K562 (cell line): ENCODE data around the gene SLC17A2. TPM values are rescaled to one million over a fixed set of nuclear protein-coding genes. Genes with fewer than 3 reads are reported as not detected.
A peak's percentile ranks its signal among the peaks of the same experiment; 100 is the strongest.

Experiments used
- ATF7 ChIP-seq: fragments of 450-650 bp; IDR thresholded peaks from 2 replicates; pipeline ENCODE4 v1.7.1; 2014; ENCODE audit warnings: mild to moderate bottlenecking, moderate library complexity
- FOSL1 ChIP-seq: fragments of 200-800 bp; sonication (Bioruptor generic); conservative IDR thresholded peaks from 2 replicates; pipeline ENCODE4 v1.6.1; 2016; ENCODE audit warnings: missing genetic modification characterization, missing compliant biosample characterization
- JUND ChIP-seq, 2 experiments: IDR thresholded peaks; 2 replicates in 1 of 2; 3 replicates in 1 of 2; pipeline ENCODE4 v1.6.1; 2011; ENCODE audit warnings: borderline replicate concordance in 2 of 2, low read depth in 2 of 2, low read length in 2 of 2, improper control_type of control experiment in 1 of 2, missing biosample characterization in 1 of 2, missing genetic modification characterization in 1 of 2, missing genetic modification reagents in 1 of 2
- RUNX1 ChIP-seq: sonication (generic); IDR thresholded peaks from 2 replicates; pipeline ENCODE4 v1.6.1; 2016; ENCODE audit warnings: antibody characterized with exemption, low read depth
- SMAD1 ChIP-seq: fragments of 150-350 bp; IDR thresholded peaks from 2 replicates; pipeline ENCODE4 v1.6.1; 2014; ENCODE audit warnings: low read length, low read depth; ENCODE audit not compliant: partially characterized antibody
- TAF9B ChIP-seq: fragments of 450-650 bp; IDR thresholded peaks from 2 replicates; pipeline ENCODE4 v1.6.1; 2018; ENCODE audit warnings: mild to moderate bottlenecking; ENCODE audit not compliant: partially characterized antibody
- TGIF2 ChIP-seq: sonication (generic); formaldehyde crosslinking; IDR thresholded peaks from 2 replicates; pipeline ENCODE4 v1.8.1; 2022; ENCODE audit warnings: mild to moderate bottlenecking, missing genetic modification reagents, moderate library complexity
- ZSCAN29 ChIP-seq: fragments of 450-650 bp; IDR thresholded peaks from 2 replicates; pipeline ENCODE4 v1.6.1; 2017
- polyA plus RNA-seq, 8 experiments: library from polyadenylated mRNA; depleted of rRNA in 4 of 8; stranded (reverse) in 5 of 8; unstranded in 3 of 8; fragments of >200 nt; fragmentation: Nextera tagmentation in 2 of 8; fragmentation: Illumina TruSeq in 1 of 8; extraction: Ambion mirVana in 2 of 8; extraction: Trizol in 1 of 8; gene quantifications; 2 replicates each; pipeline versions ENCODE4 v1.2.1 to v1.2.3, GENCODE V29; 2011 to 2014; ENCODE audit warnings: inconsistent platforms in 1 of 8, missing spikeins in 1 of 8
- total RNA-seq, 7 experiments: library from RNA; depleted of rRNA in 6 of 7; stranded (reverse); fragments of >200 nt in 6 of 7; fragmentation: Illumina TruSeq in 2 of 7; extraction: Trizol in 2 of 7; gene quantifications; 2 replicates each; pipeline versions ENCODE4 v1.2.1 to v1.2.3, GENCODE V29; 2011 to 2021; ENCODE audit warnings: low replicate concordance in 1 of 7
- TF ChIP-seq, protein P1 (sequence below), 2 experiments: fragments of 450-650 bp in 1 of 2; sonication (generic) in 1 of 2; formaldehyde crosslinking in 1 of 2; IDR thresholded peaks; 2 replicates each; pipeline versions ENCODE4 v1.7.1 to v1.9.0; 2016 to 2022; ENCODE audit warnings: inconsistent platforms in 1 of 2, mild to moderate bottlenecking in 1 of 2, missing genetic modification reagents in 1 of 2
- TF ChIP-seq, protein P2 (sequence below): fragments of 450-650 bp; IDR thresholded peaks from 2 replicates; pipeline ENCODE4 v1.6.1; 2017; ENCODE audit warnings: antibody characterized with exemption, mild to moderate bottlenecking
- TF ChIP-seq, protein P3 (sequence below): sonication (generic); formaldehyde crosslinking; IDR thresholded peaks from 2 replicates; pipeline ENCODE4 v1.8.0; 2022; ENCODE audit warnings: mild to moderate bottlenecking, missing genetic modification reagents, borderline replicate concordance

SLC17A2 gene
- total and polyA plus RNA-seq, 9 of the 15 experiments (the other 6 are each of a cell fraction or from before 2014, with no cell fraction given), result not detected

DNA sequence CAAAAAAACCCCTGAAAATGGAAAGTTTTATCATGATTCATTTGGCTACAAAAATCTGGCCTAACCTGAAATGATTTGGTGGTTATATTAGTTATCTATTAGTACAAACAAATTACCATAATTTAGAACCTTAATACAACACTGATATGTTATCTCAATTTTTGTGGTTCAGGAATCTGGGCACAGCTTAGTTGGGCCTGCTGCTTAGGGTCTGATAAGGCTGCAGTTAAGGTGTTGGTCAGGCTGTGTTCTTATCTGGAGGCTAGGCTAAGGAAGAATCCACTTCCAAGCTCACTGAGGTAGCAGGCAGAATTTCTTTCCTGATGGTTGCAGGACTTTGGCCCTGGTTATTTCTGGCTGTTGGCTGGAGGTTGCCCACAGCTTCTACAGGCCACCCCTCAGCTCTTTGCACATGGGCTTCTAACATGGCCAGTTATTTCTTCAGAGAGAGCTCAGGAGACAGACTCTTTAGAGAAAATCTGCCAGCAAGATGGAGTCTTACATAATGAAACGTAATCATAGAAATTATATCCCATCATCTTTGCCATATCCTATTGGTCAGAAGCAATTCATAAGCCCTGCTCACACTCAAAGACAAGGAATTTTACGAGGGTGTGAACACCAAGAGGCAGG lies 43.5 kb upstream of the SLC17A2 start (continued):
- TF ChIP-seq, protein P1, sequence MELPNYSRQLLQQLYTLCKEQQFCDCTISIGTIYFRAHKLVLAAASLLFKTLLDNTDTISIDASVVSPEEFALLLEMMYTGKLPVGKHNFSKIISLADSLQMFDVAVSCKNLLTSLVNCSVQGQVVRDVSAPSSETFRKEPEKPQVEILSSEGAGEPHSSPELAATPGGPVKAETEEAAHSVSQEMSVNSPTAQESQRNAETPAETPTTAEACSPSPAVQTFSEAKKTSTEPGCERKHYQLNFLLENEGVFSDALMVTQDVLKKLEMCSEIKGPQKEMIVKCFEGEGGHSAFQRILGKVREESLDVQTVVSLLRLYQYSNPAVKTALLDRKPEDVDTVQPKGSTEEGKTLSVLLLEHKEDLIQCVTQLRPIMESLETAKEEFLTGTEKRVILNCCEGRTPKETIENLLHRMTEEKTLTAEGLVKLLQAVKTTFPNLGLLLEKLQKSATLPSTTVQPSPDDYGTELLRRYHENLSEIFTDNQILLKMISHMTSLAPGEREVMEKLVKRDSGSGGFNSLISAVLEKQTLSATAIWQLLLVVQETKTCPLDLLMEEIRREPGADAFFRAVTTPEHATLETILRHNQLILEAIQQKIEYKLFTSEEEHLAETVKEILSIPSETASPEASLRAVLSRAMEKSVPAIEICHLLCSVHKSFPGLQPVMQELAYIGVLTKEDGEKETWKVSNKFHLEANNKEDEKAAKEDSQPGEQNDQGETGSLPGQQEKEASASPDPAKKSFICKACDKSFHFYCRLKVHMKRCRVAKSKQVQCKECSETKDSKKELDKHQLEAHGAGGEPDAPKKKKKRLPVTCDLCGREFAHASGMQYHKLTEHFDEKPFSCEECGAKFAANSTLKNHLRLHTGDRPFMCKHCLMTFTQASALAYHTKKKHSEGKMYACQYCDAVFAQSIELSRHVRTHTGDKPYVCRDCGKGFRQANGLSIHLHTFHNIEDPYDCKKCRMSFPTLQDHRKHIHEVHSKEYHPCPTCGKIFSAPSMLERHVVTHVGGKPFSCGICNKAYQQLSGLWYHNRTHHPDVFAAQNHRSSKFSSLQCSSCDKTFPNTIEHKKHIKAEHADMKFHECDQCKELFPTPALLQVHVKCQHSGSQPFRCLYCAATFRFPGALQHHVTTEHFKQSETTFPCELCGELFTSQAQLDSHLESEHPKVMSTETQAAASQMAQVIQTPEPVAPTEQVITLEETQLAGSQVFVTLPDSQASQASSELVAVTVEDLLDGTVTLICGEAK (IDR thresholded peaks at IDR 0.05), result no peak
- TF ChIP-seq, protein P1 (CRISPR knock-in tag; IDR thresholded peaks at IDR 0.05), result no peak
- peak; percentile 56 for TF ChIP-seq JUND (IDR thresholded peaks at IDR 0.05; ENCODE audit: borderline replicate concordance, low read depth, low read length)
- TF ChIP-seq JUND (tag; IDR thresholded peaks at IDR 0.05; ENCODE audit: borderline replicate concordance, low read depth, low read length), result peak; percentile 41; the same call in 1 of the 3 replicates
- TF ChIP-seq FOSL1, result peak; percentile 82
- no peak for TF ChIP-seq TAF9B
- TF ChIP-seq RUNX1, result peak; percentile 94
- peak; percentile 28 for TF ChIP-seq SMAD1
- TF ChIP-seq, protein P2, sequence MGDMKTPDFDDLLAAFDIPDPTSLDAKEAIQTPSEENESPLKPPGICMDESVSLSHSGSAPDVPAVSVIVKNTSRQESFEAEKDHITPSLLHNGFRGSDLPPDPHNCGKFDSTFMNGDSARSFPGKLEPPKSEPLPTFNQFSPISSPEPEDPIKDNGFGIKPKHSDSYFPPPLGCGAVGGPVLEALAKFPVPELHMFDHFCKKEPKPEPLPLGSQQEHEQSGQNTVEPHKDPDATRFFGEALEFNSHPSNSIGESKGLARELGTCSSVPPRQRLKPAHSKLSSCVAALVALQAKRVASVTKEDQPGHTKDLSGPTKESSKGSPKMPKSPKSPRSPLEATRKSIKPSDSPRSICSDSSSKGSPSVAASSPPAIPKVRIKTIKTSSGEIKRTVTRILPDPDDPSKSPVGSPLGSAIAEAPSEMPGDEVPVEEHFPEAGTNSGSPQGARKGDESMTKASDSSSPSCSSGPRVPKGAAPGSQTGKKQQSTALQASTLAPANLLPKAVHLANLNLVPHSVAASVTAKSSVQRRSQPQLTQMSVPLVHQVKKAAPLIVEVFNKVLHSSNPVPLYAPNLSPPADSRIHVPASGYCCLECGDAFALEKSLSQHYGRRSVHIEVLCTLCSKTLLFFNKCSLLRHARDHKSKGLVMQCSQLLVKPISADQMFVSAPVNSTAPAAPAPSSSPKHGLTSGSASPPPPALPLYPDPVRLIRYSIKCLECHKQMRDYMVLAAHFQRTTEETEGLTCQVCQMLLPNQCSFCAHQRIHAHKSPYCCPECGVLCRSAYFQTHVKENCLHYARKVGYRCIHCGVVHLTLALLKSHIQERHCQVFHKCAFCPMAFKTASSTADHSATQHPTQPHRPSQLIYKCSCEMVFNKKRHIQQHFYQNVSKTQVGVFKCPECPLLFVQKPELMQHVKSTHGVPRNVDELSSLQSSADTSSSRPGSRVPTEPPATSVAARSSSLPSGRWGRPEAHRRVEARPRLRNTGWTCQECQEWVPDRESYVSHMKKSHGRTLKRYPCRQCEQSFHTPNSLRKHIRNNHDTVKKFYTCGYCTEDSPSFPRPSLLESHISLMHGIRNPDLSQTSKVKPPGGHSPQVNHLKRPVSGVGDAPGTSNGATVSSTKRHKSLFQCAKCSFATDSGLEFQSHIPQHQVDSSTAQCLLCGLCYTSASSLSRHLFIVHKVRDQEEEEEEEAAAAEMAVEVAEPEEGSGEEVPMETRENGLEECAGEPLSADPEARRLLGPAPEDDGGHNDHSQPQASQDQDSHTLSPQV, result 0 out of 2 replicates have a peak, but pooled peaks have one; percentile 10
- no peak for TF ChIP-seq TGIF2 (CRISPR knock-in tag)
- TF ChIP-seq ZSCAN29, result no peak
- TF ChIP-seq ATF7, result no peak
- TF ChIP-seq, protein P3, sequence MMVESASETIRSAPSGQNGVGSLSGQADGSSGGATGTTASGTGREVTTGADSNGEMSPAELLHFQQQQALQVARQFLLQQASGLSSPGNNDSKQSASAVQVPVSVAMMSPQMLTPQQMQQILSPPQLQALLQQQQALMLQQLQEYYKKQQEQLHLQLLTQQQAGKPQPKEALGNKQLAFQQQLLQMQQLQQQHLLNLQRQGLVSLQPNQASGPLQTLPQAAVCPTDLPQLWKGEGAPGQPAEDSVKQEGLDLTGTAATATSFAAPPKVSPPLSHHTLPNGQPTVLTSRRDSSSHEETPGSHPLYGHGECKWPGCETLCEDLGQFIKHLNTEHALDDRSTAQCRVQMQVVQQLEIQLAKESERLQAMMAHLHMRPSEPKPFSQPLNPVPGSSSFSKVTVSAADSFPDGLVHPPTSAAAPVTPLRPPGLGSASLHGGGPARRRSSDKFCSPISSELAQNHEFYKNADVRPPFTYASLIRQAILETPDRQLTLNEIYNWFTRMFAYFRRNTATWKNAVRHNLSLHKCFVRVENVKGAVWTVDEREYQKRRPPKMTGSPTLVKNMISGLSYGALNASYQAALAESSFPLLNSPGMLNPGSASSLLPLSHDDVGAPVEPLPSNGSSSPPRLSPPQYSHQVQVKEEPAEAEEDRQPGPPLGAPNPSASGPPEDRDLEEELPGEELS (CRISPR knock-in tag), result no peak
